ENCODE measurements around the gene NEDD4L. TPM values are rescaled to one million over a fixed set of nuclear protein-coding genes. Genes with fewer than 3 reads are reported as not detected.

NEDD4L gene
- total RNA-seq, 1 donor from 2014 or later, result 15.6 TPM

- TF ChIP-seq, protein P1, sequence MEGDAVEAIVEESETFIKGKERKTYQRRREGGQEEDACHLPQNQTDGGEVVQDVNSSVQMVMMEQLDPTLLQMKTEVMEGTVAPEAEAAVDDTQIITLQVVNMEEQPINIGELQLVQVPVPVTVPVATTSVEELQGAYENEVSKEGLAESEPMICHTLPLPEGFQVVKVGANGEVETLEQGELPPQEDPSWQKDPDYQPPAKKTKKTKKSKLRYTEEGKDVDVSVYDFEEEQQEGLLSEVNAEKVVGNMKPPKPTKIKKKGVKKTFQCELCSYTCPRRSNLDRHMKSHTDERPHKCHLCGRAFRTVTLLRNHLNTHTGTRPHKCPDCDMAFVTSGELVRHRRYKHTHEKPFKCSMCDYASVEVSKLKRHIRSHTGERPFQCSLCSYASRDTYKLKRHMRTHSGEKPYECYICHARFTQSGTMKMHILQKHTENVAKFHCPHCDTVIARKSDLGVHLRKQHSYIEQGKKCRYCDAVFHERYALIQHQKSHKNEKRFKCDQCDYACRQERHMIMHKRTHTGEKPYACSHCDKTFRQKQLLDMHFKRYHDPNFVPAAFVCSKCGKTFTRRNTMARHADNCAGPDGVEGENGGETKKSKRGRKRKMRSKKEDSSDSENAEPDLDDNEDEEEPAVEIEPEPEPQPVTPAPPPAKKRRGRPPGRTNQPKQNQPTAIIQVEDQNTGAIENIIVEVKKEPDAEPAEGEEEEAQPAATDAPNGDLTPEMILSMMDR (IDR thresholded peaks at IDR 0.05), result no peak
- H3K36me3 ChIP-seq, result no peaks in the 10 kb centered on the region
- no peaks in the 10 kb centered on the region for H3K27me3 ChIP-seq
- no peak overlapping the region for H3K4me3 ChIP-seq
- H3K9me3 ChIP-seq, result peaks cover 0 to 11% of the 10 kb centered on the region in 2 donors
- H3K27ac ChIP-seq, result no peak overlapping the region
- intact Hi-C loops (cut with DNase I), result no loop called here
- H3K4me1 ChIP-seq, result peaks cover 0 to 2% of the 10 kb centered on the region in 2 donors
- no peak for DNase-seq (ENCODE audit: low spot score in 2 of 2)
Measured at GRCh38 chr18:58303363-58303762, 259.3 kb downstream of the NEDD4L start.

DNA sequence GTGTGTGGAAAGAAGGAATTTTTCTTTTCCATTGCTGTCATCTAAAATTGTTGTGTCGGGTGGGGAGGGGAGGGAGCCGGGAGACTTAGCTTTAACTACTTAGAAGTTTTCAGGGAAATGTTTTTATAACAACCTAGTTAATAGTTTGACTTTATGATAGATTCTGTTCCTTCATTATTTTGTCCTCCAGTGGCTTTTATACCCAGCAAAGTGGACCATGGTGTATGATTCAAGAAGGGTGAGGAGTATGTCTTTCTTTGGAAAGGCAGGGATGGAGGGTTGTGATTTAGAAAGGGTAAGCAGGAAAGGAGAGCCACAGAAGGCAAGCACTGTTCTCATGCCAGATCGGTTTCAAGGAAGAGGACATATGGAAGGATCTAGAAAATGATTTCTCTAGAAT lies 261.8 kb downstream of the NEDD4L start:
- Histone ChIP-seq H3K4me1 (no peaks in the 10 kb centered on the region), H3K27ac (no peak overlapping the region), H3K4me3 (no peak overlapping the region), H3K9me3 (peaks cover 0 to 11% of the 10 kb centered on the region in 2 donors), H3K36me3 (no peaks in the 10 kb centered on the region), H3K27me3 (no peaks in the 10 kb centered on the region)
- intact Hi-C loops (cut with DNase I), result no loop called here
- DNase-seq (ENCODE audit: low spot score in 2 of 2), result no peak
- TF ChIP-seq, protein P1 (IDR thresholded peaks at IDR 0.05), result no peak

DNA sequence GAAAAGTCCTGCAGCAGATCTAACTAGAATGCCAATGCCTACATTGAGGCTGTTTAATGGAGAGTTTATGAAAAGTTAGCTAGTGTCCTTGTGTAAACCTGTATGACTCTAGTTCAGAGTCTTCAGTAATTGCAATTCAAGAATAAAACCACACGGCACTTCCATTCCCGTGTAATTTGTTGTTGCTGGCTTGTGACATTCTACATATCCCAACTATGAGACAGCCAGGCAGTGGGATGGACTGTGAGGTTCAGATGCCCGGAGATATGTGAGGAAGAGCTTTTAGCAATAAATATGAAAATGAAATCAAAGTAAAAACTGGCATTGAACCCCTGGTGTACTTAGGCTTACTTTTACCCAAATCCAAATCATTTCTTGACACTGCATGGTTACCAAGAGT lies 263.4 kb downstream of the NEDD4L start:
- Histone ChIP-seq H3K27ac (no peak overlapping the region), H3K9me3 (peaks cover 0 to 11% of the 10 kb centered on the region in 2 donors), H3K36me3 (no peaks in the 10 kb centered on the region), H3K4me1 (no peaks in the 10 kb centered on the region), H3K4me3 (no peak overlapping the region), H3K27me3 (no peaks in the 10 kb centered on the region)
- intact Hi-C loops (cut with DNase I), result no loop called here
- no peak for DNase-seq (ENCODE audit: low spot score in 2 of 2)
- TF ChIP-seq, protein P1 (IDR thresholded peaks at IDR 0.05), result no peak

DNA sequence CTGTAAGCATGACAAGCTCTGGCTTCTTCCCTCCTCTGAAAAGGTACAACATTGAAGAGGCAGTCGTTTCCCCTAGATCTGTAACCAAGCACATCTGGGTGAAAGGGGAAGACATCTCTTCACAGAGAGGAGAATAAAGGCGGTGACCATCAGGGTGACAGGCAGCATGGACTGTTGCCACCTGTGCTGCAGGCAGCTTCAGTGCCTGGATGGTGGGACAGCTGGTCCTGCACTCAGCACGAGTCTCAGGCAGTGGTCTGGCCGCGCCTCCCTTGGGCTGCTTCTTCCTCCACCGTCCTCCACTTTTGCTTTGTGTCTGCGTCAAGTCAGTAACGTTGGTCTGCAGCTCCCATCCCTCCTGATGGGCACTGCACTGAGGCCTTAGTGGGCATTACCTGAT lies 264.4 kb downstream of the NEDD4L start:
- Histone ChIP-seq H3K27ac (no peak overlapping the region), H3K27me3 (no peaks in the 10 kb centered on the region), H3K36me3 (no peaks in the 10 kb centered on the region), H3K4me1 (no peaks in the 10 kb centered on the region), H3K9me3 (peaks cover 0 to 11% of the 10 kb centered on the region in 2 donors), H3K4me3 (no peak overlapping the region)
- TF ChIP-seq, protein P1 (IDR thresholded peaks at IDR 0.05), result no peak
- intact Hi-C loops (cut with DNase I), result no loop called here
- DNase-seq (ENCODE audit: low spot score in 2 of 2), result no peak

- intact Hi-C loops (cut with DNase I), result no loop called here
- Histone ChIP-seq H3K27ac (no peak overlapping the region), H3K36me3 (no peaks in the 10 kb centered on the region), H3K9me3 (peaks cover 0 to 11% of the 10 kb centered on the region in 2 donors), H3K4me3 (no peak overlapping the region), H3K27me3 (no peaks in the 10 kb centered on the region), H3K4me1 (no peaks in the 10 kb centered on the region)
- DNase-seq (ENCODE audit: low spot score in 2 of 2), result no peak
- TF ChIP-seq, protein P1 (IDR thresholded peaks at IDR 0.05), result no peak
Measured at GRCh38 chr18:58309099-58309498, 265.1 kb downstream of the NEDD4L start.

Measured in ascending aorta (tissue), 2 donors.